Breast epithelium (tissue), 4 donors: ENCODE results near the gene SLC8A3. TPM values are rescaled to one million over a fixed set of nuclear protein-coding genes. Genes with fewer than 3 reads are reported as not detected.

Experiments used
- DNase-seq, 2 donors: peaks; one replicate each; pipeline ENCODE4 v3.0.0-alpha.2; 2019; ENCODE audit warnings: low spot score in 2 of 2
- H3K27ac ChIP-seq, 2 donors: fragments of 200-600 bp; sonication (generic) in 1 of 2; one replicate each; pipeline ENCODE4 v1.5.1; 2016 to 2019; ENCODE audit warnings: mild to moderate bottlenecking in 1 of 2
- H3K27me3 ChIP-seq, 2 donors: fragments of 200-600 bp; sonication (generic) in 1 of 2; one replicate each; pipeline versions ENCODE4 v1.5.1 to v1.6.0; 2017 to 2019; ENCODE audit warnings: control low read depth in 1 of 2, mild to moderate bottlenecking in 1 of 2
- H3K36me3 ChIP-seq: fragments of 200-600 bp; one replicate; pipeline ENCODE4 v1.5.1; 2019
- H3K4me1 ChIP-seq, 2 donors: fragments of 200-600 bp; sonication (generic); one replicate each; pipeline ENCODE4 v1.5.1; 2016 to 2019; ENCODE audit warnings: control low read depth in 1 of 2
- H3K4me3 ChIP-seq, 3 donors: fragments of 200-600 bp; sonication (generic); 1 replicate in 2 of 3; 2 replicates in 1 of 3; pipeline ENCODE4 v1.5.1; 2016 to 2019; ENCODE audit warnings: mild to moderate bottlenecking in 3 of 3, moderate library complexity in 2 of 3
- H3K9me3 ChIP-seq, 2 donors: fragments of 200-600 bp; sonication (generic) in 1 of 2; one replicate each; pipeline ENCODE4 v1.5.1; 2016 to 2019; ENCODE audit warnings: control low read depth in 1 of 2
- CTCF ChIP-seq, 3 donors: fragments of 450-650 bp; IDR thresholded peaks; one replicate each; pipeline ENCODE4 v1.5.1; 2016 to 2017; ENCODE audit warnings: antibody characterized with exemption in 3 of 3, mild to moderate bottlenecking in 3 of 3, moderate library complexity in 3 of 3
- POLR2A ChIP-seq: fragments of 450-650 bp; IDR thresholded peaks from one replicate; pipeline ENCODE4 v1.6.1; 2016; ENCODE audit warnings: antibody characterized with exemption, mild to moderate bottlenecking, moderate library complexity
- POLR2AphosphoS5 ChIP-seq, 3 donors: sonication (generic); formaldehyde crosslinking; IDR thresholded peaks; one replicate each; pipeline ENCODE4 v1.6.1; 2017; ENCODE audit warnings: antibody characterized with exemption in 3 of 3
- intact Hi-C: fragments of 100-400 bp; cut with DNase I; formaldehyde crosslinking; loops from one replicate; pipeline ENCODE4 v1.15.1; 2023; ENCODE audit warnings: low total_unique reads
- total RNA-seq, 3 donors: library from RNA; depleted of rRNA; stranded (reverse); fragments of >200 nt; gene quantifications; one replicate each; pipeline ENCODE4 v1.1.0, GENCODE V29; 2016

The SLC8A3 gene
- total RNA-seq, 3 donors from 2014 or later = 0.59 to 1.8 TPM; not detected in 1

DNA sequence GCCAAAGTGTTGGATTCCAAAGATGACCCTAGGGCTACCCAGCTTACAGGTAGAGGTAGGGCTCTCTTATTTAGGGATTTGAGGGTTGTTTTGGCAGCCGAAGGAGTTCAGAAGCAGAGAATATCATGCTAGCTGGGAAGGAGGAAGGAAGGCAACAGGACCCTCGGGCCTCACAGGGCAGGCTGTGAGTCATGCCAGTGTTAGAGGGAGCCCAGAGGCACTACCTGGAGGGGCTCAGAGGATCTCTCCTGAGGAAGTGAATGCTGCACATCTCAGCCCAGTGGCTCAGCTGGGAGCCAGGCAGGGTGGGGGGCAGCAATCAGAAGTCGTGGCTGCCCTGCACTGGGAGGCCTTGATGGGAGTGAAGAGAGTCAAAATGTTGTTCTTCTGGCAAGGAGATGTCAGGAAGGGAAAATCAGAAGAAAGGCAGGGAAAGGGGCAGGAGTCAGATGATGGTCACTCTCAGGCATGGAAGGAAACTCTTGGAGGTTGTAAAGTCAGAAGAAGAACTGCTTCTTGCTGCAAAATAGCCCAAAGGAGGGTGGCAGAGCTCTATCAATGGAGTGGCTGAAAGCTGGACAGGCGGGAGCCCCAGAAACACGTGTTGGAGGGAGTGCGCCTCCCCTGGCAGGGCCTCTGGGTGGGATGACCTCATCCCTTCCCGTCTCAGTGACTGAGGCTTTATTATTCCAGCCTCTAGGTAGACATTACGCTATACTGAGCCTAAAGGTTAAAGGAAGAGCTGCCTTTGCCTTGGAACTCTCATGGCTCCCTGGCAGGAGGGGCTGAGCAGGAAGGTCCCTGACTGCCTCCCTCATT is 168.2 kb downstream of the SLC8A3 start:
- Histone ChIP-seq H3K27me3 (no peaks in the 10 kb centered on the region), H3K27ac (no peak overlapping the region), H3K36me3 (no peaks in the 10 kb centered on the region), H3K4me1 (peaks cover 0 to 10% of the 10 kb centered on the region in 2 donors), H3K9me3 (no peaks in the 10 kb centered on the region), H3K4me3 (no peak overlapping the region)
- intact Hi-C loops = loop anchor here (10.0 kb wide), 1 partner anchor 206 kb away; no protein-coding TSS in a partner anchor
- no peak for DNase-seq
- TF ChIP-seq CTCF (IDR thresholded peaks at IDR 0.05) = no peak
- TF ChIP-seq POLR2A = no peak
- TF ChIP-seq POLR2AphosphoS5 (IDR thresholded peaks at IDR 0.05) = no peak

GRCh38 chr14:70019695-70020094 is 169.1 kb downstream of the SLC8A3 start:
- Histone ChIP-seq H3K4me1 (peaks cover 0 to 10% of the 10 kb centered on the region in 2 donors), H3K4me3 (no peak overlapping the region), H3K27me3 (no peaks in the 10 kb centered on the region), H3K9me3 (no peaks in the 10 kb centered on the region), H3K36me3 (no peaks in the 10 kb centered on the region), H3K27ac (peak overlapping the region in 1 of 2 donors; percentile 58)
- no peak for DNase-seq
- intact Hi-C loops = loop anchor here (10.0 kb wide), 1 partner anchor 205 kb away; no protein-coding TSS in a partner anchor
- TF ChIP-seq POLR2A (no peak), CTCF (IDR thresholded peaks at IDR 0.05) (no peak), POLR2AphosphoS5 (IDR thresholded peaks at IDR 0.05) (no peak)

GRCh38 chr14:70018713-70019211 is 170.0 kb downstream of the SLC8A3 start:
- Histone ChIP-seq H3K27ac (peak overlapping the region; percentile 58 to 59), H3K9me3 (no peaks in the 10 kb centered on the region), H3K4me3 (peak overlapping the region; percentile 22 to 59 (median 25)), H3K4me1 (peaks cover 0 to 10% of the 10 kb centered on the region in 2 donors), H3K36me3 (no peaks in the 10 kb centered on the region), H3K27me3 (no peaks in the 10 kb centered on the region)
- intact Hi-C loops = no loop called here
- DNase-seq = peak; percentile 60
- TF ChIP-seq CTCF (IDR thresholded peaks at IDR 0.05) (no peak), POLR2AphosphoS5 (IDR thresholded peaks at IDR 0.05) (no peak), POLR2A (no peak)

- intact Hi-C loops = no loop called here
- Histone ChIP-seq H3K27ac (peak overlapping the region; percentile 58 to 59), H3K27me3 (no peaks in the 10 kb centered on the region), H3K4me3 (no peak overlapping the region), H3K36me3 (no peaks in the 10 kb centered on the region), H3K9me3 (no peaks in the 10 kb centered on the region), H3K4me1 (peaks cover 0 to 10% of the 10 kb centered on the region in 2 donors)
- TF ChIP-seq POLR2AphosphoS5 (IDR thresholded peaks at IDR 0.05) = no peak
- no peak for TF ChIP-seq POLR2A
- TF ChIP-seq CTCF (IDR thresholded peaks at IDR 0.05) = no peak
- DNase-seq = no peak
These were observed 170.5 kb downstream of the SLC8A3 start for GRCh38 chr14:70018230-70018629.
